HG03159 (cell line): ENCODE measurements around the gene ANKRD17.
"Not testable (repeated sequence)": the region's sequence is repeated elsewhere in the genome, so short reads cannot be mapped to it uniquely, and the experiment has no call there.

ENCODE experiments used
- ATAC-seq: cut with Tn5 transposase; IDR thresholded peaks from one replicate; pipeline ENCODE4 v1.9.1; 2021; ENCODE audit warnings: mild to moderate bottlenecking, moderate library complexity; ENCODE audit not compliant: unreplicated experiment

Gene ANKRD17

DNA sequence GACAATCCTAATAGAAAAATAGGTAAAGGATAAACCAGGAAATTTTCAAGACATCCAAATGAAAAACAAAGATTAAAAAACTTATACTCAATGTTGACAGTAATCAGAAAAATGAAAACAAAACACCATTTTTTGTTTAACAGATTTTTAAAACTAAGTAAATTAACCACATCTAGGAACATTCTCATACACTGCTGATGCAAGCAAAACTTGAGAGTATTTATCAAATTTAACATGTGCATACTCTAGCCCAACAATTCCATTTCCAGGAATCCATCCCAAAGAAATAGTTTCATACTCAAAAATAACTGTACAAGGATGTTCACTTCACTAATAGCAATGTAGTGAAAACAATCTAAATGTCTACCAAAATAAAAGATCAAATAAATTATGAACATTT lies 11.5 kb downstream of the ANKRD17 start:
- no peak for ATAC-seq

- ATAC-seq = no peak
These were observed 12.6 kb downstream of the ANKRD17 start for GRCh38 chr4:73245955-73246354.

DNA sequence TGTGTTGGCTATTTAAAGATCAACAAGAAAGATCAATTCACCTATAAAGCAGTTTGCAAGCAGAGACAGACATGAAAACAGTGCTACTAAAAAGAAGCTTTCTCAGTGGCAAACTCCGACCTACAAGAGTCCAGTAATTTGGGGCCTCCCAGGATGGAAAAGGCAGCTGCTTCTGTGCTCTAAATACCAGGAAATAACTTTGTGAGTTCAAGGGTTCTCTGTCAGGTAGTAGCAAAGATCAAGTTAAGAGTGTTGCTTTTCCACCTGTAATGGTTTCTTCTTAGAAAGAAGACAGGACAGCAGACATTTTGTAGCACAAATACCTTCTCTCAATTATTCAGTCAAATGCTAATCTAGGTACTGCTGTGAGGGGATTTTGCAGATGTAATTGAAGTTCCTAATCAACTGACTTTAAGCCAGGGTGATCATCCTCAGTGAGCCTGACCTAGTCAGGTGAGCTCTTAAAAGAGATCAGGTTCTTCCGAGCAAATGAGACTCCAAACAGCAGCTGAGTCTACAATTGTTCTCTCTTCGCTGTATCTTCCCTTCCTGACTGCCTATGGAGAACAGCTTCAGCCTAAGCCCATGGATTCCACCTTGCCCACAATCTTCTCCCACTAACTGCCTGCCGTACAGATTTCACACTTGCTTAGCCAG lies 13.5 kb downstream of the ANKRD17 start:
- no peak for ATAC-seq

GRCh38 chr4:73237044-73237443 lies 21.6 kb downstream of the ANKRD17 start:
- no peak for ATAC-seq

DNA sequence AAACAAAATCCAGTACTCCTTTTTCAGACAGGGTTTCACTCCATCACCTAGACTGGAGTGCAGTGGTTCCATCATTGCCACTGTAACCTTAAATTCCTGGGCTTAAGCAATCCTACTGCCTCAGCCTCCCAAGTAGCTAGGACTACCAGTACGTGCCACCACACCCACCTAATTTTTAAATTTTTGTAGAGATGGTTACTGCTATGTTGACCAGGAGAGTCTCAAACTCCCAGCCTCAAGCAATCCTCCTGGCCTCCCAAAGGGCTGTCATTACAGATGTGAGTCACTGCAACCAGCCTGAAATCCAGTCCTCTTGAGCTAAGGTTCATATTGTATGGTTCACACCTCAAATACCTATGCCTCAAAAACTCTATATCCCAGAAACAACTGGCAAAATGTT lies 22.4 kb downstream of the ANKRD17 start:
- ATAC-seq = no peak

GRCh38 chr4:73234712-73235111 lies 23.9 kb downstream of the ANKRD17 start:
- no peak for ATAC-seq

DNA sequence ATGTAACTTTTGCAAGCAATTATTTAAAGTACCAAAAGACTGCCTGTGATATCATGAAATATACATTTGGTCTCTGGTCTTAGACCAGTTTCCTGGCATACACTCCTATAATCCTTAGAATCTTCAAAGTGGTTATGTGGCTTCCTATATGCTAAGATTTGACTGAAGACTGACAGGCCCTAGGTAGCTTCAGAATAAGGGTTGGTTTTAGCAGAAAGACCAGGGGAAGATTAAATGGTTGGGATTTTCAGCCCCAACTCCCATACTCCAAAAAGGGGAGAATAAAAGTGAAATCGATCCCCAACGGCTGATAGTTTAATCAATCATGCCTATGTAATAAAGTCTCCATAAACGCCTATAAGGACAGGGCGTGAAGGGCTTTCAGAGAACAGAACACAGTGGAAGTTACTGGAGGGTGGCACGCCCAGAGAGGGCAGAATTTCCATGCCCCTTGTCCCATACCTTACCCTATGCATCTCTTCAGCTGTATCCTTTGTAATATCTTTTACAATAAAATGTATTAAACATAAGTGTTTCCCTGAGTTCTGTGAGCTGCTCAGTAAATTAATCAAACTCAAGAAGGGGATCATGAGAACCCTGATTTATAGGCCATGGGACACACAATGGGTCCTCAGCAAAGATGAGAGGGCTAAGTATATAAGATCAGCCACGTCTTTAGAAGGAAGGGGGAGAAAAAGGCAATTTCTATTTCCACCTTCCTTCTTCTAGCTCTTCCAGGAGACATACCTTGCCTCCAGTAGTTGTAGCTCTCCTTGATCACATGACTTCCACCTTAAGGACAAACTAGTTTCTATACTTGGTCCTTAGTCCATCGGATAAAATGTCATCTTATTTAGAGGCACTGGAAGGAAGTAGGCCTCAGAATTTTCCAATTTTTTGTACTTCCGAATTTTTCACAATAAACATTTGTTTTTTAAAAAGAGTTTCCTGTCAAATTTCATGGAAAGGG lies 26.8 kb downstream of the ANKRD17 start:
- ATAC-seq = no peak

GRCh38 chr4:73230865-73231517 lies 27.6 kb downstream of the ANKRD17 start:
- ATAC-seq = no peak

DNA sequence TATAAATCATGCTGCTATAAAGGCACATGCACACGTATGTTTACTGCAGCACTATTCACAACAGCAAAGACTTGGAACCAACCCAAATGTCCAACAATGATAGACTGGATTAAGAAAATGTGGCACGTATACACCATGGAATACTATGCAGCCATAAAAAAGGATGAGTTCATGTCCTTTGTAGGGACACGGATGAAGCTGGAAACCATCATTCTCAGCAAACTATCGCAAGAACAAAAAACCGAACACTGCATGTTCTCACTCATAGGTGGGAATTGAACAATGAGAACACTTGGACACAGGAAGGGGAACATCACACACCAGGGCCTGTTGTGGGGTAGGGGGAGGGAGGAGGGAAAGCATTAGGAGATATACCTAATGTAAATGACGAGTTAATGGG lies 29.8 kb downstream of the ANKRD17 start:
- not testable (repeated sequence) for ATAC-seq

- ATAC-seq = no peak
These were observed 33.7 kb downstream of the ANKRD17 start for GRCh38 chr4:73224886-73225285.

- ATAC-seq = no peak
These were observed 35.3 kb downstream of the ANKRD17 start for GRCh38 chr4:73223258-73223650.

DNA sequence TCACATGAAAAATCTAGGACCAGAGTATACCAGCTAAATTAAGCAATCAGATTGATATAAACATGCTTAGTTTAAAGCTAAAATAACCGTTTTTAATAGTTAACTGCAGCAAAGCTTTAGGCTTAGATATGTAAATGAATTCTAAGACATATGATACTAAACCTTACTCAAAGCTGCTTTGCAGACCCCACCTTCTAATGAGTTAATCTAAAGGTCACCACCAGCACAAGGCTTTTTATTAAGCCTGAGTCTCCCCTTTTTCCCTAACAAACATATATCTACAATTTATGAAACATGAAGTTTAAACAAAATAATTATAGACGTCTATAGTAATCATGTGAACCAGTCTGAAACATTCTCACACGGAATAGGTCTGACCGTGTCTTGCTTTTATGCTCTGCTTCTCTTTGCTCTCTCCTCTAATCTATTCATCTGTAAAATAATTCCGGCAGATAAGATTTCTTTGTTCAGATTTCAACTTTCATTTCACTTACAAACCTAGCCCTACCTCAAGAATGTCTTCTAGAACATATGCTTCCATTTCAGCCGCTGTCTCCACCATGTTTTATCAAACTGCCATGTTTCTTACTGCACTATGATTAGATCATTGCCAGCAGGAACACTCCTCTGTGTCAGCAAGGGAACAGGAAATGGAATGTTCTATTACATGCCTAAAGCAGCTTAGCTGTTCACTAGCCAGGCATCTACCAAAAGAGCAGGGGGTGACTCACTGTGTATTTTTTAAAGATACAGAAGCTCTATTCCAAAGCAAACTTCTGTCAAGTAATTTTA lies 35.9 kb downstream of the ANKRD17 start:
- peak; percentile 99 for ATAC-seq

DNA sequence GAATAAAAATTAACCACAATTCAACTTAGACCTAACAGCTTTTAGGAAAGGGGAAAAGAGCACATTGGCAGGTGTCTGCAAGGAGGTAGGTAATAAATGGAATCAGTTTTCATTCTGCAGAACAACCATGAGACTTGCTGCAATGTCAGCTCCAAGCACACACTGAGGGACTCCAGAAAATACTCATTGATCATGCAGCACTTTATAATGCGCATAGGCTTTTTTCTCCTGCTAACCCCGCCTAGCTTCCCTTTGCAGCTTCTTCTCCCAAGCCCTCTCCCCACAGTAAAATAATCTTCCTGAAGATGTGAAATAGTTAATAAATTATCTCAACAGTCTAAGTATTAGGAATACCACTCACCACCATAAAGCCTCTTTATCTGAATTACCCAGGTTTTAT lies 36.9 kb downstream of the ANKRD17 start:
- no peak for ATAC-seq

DNA sequence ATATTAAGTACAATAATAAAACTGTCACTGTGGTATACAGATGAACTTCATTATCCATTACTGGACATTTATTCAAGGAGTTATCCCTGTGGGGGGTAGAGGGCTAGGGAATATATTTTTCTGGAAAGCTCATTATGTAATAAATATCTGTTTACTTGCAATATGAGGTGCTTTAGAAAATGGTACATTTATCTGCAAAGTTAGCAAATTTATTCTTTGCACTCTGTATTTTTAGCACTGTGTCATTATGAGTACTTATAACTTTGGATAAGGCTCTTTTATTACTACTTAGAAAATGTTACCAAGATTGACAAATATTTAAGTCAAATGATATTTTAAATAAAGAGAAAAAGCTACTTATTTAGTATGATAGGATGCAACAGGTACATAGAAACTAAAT lies 37.8 kb downstream of the ANKRD17 start:
- no peak for ATAC-seq

DNA sequence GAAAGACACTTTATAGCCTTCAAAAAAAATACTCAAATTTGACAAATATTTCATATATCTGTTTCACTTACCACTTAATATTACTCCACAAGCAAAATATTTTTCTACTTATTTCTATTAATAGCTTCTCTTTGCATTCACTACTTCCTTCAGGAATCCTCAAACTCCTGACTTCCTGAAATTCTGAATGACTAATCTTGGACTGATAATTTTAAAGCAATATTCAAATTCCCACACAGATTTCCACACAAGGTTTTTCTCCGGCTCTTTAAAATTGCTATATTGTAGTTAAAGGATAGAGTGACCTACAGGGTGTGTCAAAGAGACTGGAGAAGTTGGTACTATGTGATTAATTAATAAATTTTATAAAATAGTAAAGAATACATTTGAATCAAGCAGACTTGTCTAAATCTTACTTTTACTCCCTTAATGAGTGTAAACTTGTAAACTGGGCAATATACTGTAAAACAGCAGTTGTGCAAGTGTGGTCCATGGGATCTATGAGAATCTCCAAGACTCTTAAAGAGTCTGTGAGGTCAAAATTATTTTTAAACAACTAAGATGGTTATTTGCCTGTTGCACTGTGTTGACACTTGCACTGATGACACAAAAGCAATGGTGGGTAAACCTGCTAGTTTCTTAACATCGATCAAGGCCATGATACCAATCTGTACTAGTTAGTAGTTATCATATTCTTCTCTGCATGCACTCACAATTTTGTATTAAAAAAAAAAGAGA lies 44.5 kb downstream of the ANKRD17 start:
- no peak for ATAC-seq

DNA sequence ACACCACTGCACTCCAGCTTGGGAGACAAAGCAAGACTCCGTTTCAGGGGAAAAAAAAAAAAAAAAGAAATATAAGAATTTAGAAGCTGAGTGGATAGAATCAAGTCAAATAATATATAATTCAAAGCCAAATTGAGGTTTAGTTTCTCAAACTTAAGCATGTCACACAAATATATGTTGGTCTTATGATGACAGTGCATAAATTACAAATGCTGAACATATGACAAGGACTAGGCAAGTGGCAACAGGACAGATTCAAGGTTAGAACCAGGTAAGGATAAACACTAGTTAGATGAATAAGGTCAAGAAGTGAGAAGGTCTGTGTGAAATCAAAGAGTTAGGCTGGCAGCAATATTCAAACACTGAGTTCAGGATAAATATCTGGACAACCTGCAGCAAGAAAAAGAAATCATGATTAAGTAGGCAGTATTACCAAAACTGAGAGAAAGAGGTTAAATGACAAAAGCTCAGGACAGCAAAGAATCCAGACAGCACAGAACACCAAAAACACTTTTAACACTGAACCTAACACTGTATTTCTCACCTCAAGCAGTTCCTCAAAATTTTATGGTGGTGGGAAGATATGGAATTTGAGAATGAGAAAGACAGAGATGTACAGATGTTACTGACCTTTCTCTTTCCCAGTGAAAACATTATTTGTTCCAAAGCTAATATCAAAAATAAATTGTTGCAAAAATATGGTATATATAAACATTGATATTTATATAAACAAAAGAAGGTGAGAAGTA lies 45.4 kb downstream of the ANKRD17 start:
- no peak for ATAC-seq

DNA sequence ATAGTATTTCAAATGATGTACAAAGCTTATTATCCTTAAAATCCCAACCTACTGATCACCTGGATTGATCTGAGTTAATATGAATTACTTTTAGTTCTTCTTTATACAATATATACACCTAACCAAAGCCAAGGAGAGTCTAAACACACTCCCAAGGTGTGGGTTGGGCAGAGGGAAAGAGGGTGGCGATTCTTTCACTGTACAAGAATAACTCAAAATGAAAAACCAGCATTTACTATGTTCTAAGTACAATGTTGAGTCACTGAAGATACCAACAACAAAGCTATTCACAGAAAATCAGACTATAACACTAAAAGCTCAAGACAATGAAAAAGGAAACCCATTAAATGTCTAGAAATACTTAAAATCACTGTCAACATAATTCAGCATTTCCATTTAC lies 46.6 kb downstream of the ANKRD17 start:
- no peak for ATAC-seq

DNA sequence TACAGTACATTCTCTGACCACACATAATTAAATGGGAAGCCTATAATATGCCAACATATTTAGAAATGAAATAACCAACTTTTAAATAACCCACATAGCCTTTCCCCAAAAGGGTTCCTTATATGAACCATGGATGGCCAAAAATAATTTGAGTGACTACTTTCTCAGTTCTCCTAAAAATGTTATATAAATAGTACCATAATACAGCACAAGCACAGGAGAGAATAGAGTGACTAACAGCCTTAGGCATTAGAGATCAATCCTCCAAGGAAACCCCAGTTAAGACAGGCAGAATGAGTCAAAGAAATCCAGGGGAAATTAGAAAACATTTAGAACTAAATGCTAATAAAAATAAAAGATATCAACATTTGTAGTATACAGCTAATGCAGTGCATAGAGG lies 50.2 kb downstream of the ANKRD17 start:
- ATAC-seq = no peak

DNA sequence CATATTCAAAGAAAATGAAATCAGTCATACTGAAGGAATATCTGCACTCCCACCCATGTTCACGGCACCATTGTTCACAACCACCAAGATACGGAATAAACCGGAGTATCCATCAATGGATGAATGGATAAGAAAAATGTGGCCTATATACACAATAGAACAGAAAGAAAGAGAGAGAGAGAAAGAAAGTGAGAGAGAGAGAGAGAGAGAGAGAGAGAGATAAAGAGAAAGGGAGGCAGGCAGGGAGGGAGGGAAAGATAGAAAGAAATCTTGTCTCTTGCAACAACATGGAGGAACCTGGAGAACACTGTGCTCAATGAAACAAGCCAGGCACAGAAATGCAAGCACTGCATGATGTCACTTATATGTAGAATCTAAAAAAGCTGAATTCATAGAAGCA lies 52.4 kb downstream of the ANKRD17 start:
- ATAC-seq = no peak

- ATAC-seq = no peak
These were observed 53.1 kb downstream of the ANKRD17 start for GRCh38 chr4:73205482-73205881.
